Right lobe of liver (tissue), 4 donors: ENCODE measurements around the gene TBKBP1.

ENCODE experiments used
- CTCF ChIP-seq, 4 donors: fragments of 200-600 bp in 3 of 4; fragments of 450-650 bp in 1 of 4; IDR thresholded peaks; one replicate each; pipeline versions ENCODE4 v1.5.1 to v1.8.0; 2016 to 2022; ENCODE audit warnings: antibody characterized with exemption in 4 of 4, mild to moderate bottlenecking in 2 of 4
- POLR2A ChIP-seq: fragments of 450-650 bp; IDR thresholded peaks from one replicate; pipeline ENCODE4 v1.6.1; 2017; ENCODE audit warnings: antibody characterized with exemption, mild to moderate bottlenecking
- donor health status: DM: no; HTN: no; CAD: no.
- donor health status: DM: no; HTN: no; CAD: no.
- donor health status: DM: no; HTN: yes; CAD: no.

GRCh38 chr17:47702391-47702995 is 8.5 kb downstream of the TBKBP1 start:
- TF ChIP-seq CTCF (IDR thresholded peaks at IDR 0.05) (no peak), POLR2A (no peak)
